ENCODE measurements around the gene DUSP1.

The DUSP1 gene

DNA sequence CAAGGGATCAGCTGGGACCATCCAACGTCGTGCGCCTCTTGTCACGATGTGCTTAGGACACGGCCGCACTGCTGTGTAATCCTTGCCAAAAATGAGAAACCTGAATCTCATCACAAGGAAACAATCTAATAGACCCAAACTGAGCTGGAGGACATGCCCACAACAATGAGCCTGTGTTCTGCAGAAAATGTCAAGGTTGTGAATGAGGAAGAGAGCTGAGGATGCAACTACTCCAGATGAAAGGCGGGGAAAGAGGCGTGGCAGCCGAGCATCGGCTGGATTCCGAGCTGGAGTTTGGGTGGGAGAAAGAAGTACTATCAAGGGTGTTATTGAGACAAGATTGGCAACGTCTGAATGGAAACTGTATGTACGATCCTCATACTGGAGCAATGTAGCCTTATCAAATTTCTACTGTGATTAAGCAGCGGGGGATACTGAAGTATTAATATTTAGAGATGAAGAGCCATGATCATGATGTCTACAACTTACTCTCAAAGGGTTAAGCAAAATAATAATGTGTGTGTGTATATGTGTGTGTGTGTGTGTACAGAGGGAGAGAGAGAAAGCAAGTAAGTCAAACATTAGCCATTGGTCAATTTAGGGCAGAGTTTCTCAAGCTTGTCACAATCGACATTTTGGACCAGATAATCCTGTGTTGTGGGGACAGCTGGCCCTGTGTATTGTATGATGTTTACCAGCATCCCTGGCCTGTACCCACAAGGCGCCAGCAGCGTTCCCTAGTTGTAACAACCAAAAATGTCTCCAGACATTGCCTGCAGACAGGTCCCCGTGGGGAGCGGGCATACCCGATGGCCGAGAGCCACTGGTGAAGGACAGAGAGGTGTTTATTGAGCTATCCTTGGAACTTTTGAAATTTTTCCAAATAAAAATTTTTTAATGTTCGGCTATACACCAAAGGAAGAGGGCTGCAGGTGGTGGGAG, 46.5 kb downstream of the DUSP1 start:
- peak; percentile 56 for DNase-seq (ENCODE audit: low spot score)

DNA sequence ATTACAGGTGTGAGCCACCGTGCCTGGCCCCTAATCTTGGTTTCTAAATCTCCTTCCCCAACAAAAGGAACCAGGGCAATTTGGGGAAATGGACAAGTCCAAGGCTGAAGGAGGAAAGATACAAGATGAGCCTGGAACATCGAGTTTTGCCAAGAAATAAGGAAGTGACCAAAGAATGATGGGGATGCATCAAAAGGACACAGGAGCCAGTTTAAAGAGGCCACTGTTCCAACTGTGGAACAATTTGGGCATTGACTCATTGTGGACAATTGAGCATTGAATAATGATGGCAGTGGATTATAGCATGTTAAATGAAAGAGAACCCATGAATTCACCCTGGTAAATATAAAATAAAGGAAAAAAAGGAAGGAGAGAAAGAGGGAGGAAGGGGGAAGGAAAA, 47.5 kb downstream of the DUSP1 start:
- peak; percentile 72 for DNase-seq (ENCODE audit: low spot score)

DNA sequence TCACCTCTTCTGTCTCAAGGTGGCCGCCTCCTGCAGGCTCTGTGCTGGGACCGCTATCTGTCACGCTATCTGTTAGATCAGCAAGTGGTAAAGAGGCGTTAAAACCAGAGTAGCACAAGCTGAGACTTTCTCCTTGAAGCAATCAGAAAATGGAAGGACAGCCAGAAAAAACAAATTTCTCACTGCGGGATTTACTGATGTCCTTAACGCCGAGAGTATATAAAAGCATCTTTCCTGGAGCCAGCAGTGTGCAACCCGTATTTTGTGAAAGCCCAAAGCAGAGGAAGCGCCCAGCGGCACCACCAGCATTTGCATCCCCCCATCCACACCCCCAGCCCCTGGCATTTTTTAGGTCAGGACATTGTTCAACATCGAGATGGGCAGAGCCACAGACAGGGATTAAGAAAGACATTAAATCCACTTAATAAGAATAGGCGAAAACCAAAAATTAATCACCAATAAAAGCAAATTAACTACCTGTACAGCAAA, 48.6 kb downstream of the DUSP1 start:
- no peak for DNase-seq (ENCODE audit: low spot score)

DNA sequence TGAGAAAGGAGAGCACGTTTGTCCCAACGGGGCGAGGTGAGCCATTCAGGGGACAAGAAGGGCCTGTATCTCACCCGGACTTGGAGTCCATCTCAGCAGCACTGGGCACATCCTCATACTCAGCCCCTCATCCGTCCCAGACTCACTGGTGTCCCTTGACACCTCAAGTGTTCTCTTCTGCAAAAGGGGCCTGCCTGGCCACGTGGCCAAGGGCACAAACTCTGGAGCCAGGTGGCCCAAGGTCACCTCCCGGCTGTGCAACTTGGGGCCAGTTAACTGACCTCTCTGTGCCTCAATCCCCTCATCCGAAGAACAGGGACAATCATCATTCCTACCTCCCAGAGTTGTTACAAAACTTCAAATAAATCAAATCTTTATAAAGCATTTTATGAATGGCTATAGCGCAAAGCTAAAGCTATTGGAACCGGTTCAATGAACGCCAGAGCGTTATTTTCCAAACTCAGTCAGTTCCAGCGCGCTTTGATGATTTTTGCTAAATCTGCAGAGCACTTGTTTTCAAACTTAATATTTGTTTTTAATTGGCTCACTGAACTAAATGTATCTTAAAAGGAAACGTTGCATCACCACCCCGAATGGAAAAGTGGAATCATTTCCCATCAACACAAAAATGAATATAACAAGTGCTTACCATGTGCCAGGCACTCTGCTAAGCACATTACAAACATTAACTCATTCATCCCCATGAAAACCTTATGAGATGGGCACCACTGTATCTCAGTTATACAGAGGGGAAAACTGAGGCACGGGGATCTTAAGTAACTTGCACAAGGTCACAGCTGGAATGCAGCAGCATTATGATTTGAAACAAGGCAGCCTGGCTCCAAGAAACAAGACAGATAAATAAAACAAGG, 49.3 kb downstream of the DUSP1 start:
- no peak for DNase-seq (ENCODE audit: low spot score)

DNA sequence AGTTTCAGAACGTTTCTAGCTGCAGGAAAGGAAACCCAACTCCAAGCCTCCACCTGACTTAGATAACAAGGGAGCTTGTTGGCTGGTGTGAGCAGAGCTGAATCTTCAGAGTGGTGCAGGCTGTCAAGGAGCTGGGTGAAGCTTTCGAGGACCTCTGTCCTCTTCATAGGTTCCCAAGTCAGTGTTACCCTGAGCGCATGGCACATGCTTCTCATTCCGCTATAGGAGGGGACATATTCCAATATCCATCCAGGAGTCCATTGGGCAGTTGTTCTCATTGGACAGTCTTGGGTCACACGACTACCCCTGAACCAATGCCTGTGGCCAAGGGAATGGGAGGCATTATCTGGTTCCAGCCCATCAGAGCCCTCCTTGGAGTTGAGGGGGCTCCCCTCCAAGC, 50.3 kb downstream of the DUSP1 start:
- DNase-seq (ENCODE audit: low spot score): no peak

DNA sequence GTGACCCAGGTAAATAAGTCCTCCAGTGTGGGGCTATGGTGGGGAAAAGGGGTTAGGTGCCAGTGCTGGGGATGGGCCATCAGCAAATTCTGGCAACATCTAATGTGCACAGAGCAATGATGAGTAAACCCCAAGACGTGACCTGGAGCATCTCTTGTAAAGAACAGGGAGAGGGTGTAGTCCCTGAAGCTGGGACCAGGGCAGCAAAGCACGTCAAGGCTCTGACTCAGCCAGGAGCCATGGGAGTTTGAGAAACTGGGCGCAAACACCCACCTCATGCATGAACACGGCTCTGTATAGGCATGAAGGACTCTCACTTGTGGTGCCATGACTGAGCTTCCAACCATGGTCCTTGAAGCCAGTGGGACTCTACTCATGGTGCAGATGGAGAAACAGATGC, 51.8 kb downstream of the DUSP1 start:
- no peak for DNase-seq (ENCODE audit: low spot score)

DNA sequence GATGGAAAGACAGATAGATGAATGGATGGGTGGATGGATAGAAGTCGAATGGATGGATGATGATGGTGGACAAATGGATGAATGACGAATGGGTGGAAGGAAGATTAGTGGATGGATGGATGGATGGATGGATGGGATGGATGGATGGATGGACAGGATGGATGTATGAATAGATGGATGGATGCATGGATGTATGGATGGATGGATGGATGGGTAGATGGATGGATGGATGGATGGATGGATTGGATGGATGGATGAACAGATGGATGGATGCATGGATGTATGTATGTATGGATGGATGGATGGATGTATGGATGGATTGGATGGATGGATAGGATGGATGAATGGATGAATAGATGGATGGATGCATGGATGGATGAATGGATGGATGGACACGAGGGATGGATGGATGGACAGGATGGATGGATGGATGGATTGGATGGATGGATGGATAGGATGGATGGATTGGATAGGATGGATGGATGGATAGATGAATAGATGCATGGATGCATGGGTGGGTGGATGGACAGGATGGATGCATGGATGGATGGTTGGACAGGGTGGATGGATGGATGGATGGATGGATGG, 52.4 kb downstream of the DUSP1 start:
- no peak for DNase-seq (ENCODE audit: low spot score)

Measured in COLO829 (cell line).